Memory B cell (primary cell): Measurements from ENCODE around the gene IL17B.

ENCODE experiments used
- ATAC-seq: fragments of 150-1000 bp; cut with Tn5 transposase; 2 replicates; pipeline ENCODE4 v1.10.0; 2021; ENCODE audit warnings: low read depth, mild to moderate bottlenecking, moderate library complexity
- DNase-seq, 2 donors: peaks; one replicate each; pipeline ENCODE4 v3.0.0; 2022; ENCODE audit warnings: low spot score in 2 of 2
- H3K27ac Mint-ChIP-seq: one replicate; pipeline ENCODE4 v1.8.0; 2022; ENCODE audit warnings: mild to moderate bottlenecking, moderate library complexity, mixed read lengths
- H3K27me3 Mint-ChIP-seq: one replicate; pipeline ENCODE4 v1.8.0; 2022; ENCODE audit warnings: mixed read lengths
- H3K36me3 Mint-ChIP-seq: one replicate; pipeline ENCODE4 v1.8.0; 2022; ENCODE audit warnings: mild to moderate bottlenecking, mixed read lengths
- H3K4me1 Mint-ChIP-seq: one replicate; pipeline ENCODE4 v1.8.0; 2022; ENCODE audit warnings: mixed read lengths
- H3K4me3 Mint-ChIP-seq: one replicate; pipeline ENCODE4 v1.8.0; 2022; ENCODE audit warnings: mild to moderate bottlenecking, moderate library complexity, mixed read lengths
- H3K9me3 Mint-ChIP-seq: one replicate; pipeline ENCODE4 v1.8.0; 2022; ENCODE audit warnings: mixed read lengths

The IL17B gene

GRCh38 chr5:149410071-149410470, 31.0 kb upstream of the IL17B start:
- no peak overlapping the region for H3K27ac Mint-ChIP-seq
- H3K9me3 Mint-ChIP-seq: no peaks in the 10 kb centered on the region
- H3K4me1 Mint-ChIP-seq: no peaks in the 10 kb centered on the region
- H3K36me3 Mint-ChIP-seq: no peaks in the 10 kb centered on the region
- peaks cover 14% of the 10 kb centered on the region for H3K27me3 Mint-ChIP-seq
- DNase-seq (no peak), ATAC-seq (no peak)
- no peak overlapping the region for H3K4me3 Mint-ChIP-seq

- H3K27me3 Mint-ChIP-seq: peaks cover 14% of the 10 kb centered on the region
- H3K27ac Mint-ChIP-seq: no peak overlapping the region
- H3K9me3 Mint-ChIP-seq: no peaks in the 10 kb centered on the region
- DNase-seq: no peak
- no peaks in the 10 kb centered on the region for H3K36me3 Mint-ChIP-seq
- H3K4me3 Mint-ChIP-seq: no peak overlapping the region
- no peak for ATAC-seq
- no peaks in the 10 kb centered on the region for H3K4me1 Mint-ChIP-seq
Measured at GRCh38 chr5:149409268-149409948, 30.3 kb upstream of the IL17B start.

- Mint-ChIP-seq H3K27me3 (peaks cover 14% of the 10 kb centered on the region), H3K27ac (no peak overlapping the region), H3K4me1 (no peaks in the 10 kb centered on the region), H3K4me3 (no peak overlapping the region), H3K36me3 (no peaks in the 10 kb centered on the region), H3K9me3 (no peaks in the 10 kb centered on the region)
- no peak for DNase-seq
- no peak for ATAC-seq
Measured at GRCh38 chr5:149408252-149409099, 29.4 kb upstream of the IL17B start.

- DNase-seq: no peak
- no peak for ATAC-seq
- Mint-ChIP-seq H3K4me1 (no peaks in the 10 kb centered on the region), H3K9me3 (no peaks in the 10 kb centered on the region), H3K36me3 (no peaks in the 10 kb centered on the region), H3K4me3 (no peak overlapping the region), H3K27ac (no peak overlapping the region), H3K27me3 (peaks cover 14% of the 10 kb centered on the region)
Measured at GRCh38 chr5:149407323-149408251, 28.5 kb upstream of the IL17B start.

GRCh38 chr5:149406979-149407306, 27.9 kb upstream of the IL17B start:
- H3K4me3 Mint-ChIP-seq: no peak overlapping the region
- H3K36me3 Mint-ChIP-seq: no peaks in the 10 kb centered on the region
- no peak for DNase-seq
- H3K27ac Mint-ChIP-seq: no peak overlapping the region
- no peaks in the 10 kb centered on the region for H3K4me1 Mint-ChIP-seq
- H3K27me3 Mint-ChIP-seq: peaks cover 16% of the 10 kb centered on the region
- H3K9me3 Mint-ChIP-seq: no peaks in the 10 kb centered on the region
- ATAC-seq: no peak

GRCh38 chr5:149406203-149406978, 27.3 kb upstream of the IL17B start:
- no peak for DNase-seq
- Mint-ChIP-seq H3K36me3 (no peaks in the 10 kb centered on the region), H3K9me3 (no peaks in the 10 kb centered on the region), H3K4me3 (no peak overlapping the region), H3K27me3 (peaks cover 16% of the 10 kb centered on the region), H3K4me1 (no peaks in the 10 kb centered on the region), H3K27ac (no peak overlapping the region)
- ATAC-seq: no peak

- H3K4me1 Mint-ChIP-seq: no peaks in the 10 kb centered on the region
- no peaks in the 10 kb centered on the region for H3K36me3 Mint-ChIP-seq
- ATAC-seq (no peak), DNase-seq (no peak)
- no peak overlapping the region for H3K27ac Mint-ChIP-seq
- peaks cover 17% of the 10 kb centered on the region for H3K27me3 Mint-ChIP-seq
- H3K4me3 Mint-ChIP-seq: no peak overlapping the region
- H3K9me3 Mint-ChIP-seq: no peaks in the 10 kb centered on the region
Measured at GRCh38 chr5:149405550-149406202, 26.6 kb upstream of the IL17B start.

GRCh38 chr5:149404746-149405549, 25.9 kb upstream of the IL17B start:
- Mint-ChIP-seq H3K9me3 (no peaks in the 10 kb centered on the region), H3K27ac (no peak overlapping the region), H3K4me1 (no peaks in the 10 kb centered on the region), H3K27me3 (peaks cover 15% of the 10 kb centered on the region), H3K4me3 (no peak overlapping the region), H3K36me3 (no peaks in the 10 kb centered on the region)
- ATAC-seq: no peak
- DNase-seq: no peak

- DNase-seq: no peak
- Mint-ChIP-seq H3K27ac (no peak overlapping the region), H3K4me1 (no peaks in the 10 kb centered on the region), H3K36me3 (no peaks in the 10 kb centered on the region), H3K4me3 (no peak overlapping the region), H3K9me3 (no peaks in the 10 kb centered on the region), H3K27me3 (peaks cover 16% of the 10 kb centered on the region)
- ATAC-seq: no peak
Measured at GRCh38 chr5:149403923-149404745, 25.0 kb upstream of the IL17B start.

GRCh38 chr5:149402291-149402690, 23.2 kb upstream of the IL17B start:
- no peaks in the 10 kb centered on the region for H3K4me1 Mint-ChIP-seq
- H3K4me3 Mint-ChIP-seq: no peak overlapping the region
- no peaks in the 10 kb centered on the region for H3K9me3 Mint-ChIP-seq
- DNase-seq: no peak
- ATAC-seq: no peak
- peaks cover 11% of the 10 kb centered on the region for H3K27me3 Mint-ChIP-seq
- no peaks in the 10 kb centered on the region for H3K36me3 Mint-ChIP-seq
- H3K27ac Mint-ChIP-seq: no peak overlapping the region

GRCh38 chr5:149401051-149401450, 22.0 kb upstream of the IL17B start:
- no peaks in the 10 kb centered on the region for H3K36me3 Mint-ChIP-seq
- no peak for DNase-seq
- H3K9me3 Mint-ChIP-seq: no peaks in the 10 kb centered on the region
- no peak overlapping the region for H3K27ac Mint-ChIP-seq
- H3K4me1 Mint-ChIP-seq: no peaks in the 10 kb centered on the region
- H3K4me3 Mint-ChIP-seq: no peak overlapping the region
- no peak for ATAC-seq
- H3K27me3 Mint-ChIP-seq: peaks cover 9% of the 10 kb centered on the region

GRCh38 chr5:149400304-149400703, 21.2 kb upstream of the IL17B start:
- Mint-ChIP-seq H3K4me1 (no peaks in the 10 kb centered on the region), H3K36me3 (no peaks in the 10 kb centered on the region), H3K27ac (no peak overlapping the region), H3K4me3 (no peak overlapping the region), H3K9me3 (no peaks in the 10 kb centered on the region), H3K27me3 (peaks cover 9% of the 10 kb centered on the region)
- no peak for DNase-seq
- ATAC-seq: no peak
